ENCODE results near the gene MUC6.

DNA sequence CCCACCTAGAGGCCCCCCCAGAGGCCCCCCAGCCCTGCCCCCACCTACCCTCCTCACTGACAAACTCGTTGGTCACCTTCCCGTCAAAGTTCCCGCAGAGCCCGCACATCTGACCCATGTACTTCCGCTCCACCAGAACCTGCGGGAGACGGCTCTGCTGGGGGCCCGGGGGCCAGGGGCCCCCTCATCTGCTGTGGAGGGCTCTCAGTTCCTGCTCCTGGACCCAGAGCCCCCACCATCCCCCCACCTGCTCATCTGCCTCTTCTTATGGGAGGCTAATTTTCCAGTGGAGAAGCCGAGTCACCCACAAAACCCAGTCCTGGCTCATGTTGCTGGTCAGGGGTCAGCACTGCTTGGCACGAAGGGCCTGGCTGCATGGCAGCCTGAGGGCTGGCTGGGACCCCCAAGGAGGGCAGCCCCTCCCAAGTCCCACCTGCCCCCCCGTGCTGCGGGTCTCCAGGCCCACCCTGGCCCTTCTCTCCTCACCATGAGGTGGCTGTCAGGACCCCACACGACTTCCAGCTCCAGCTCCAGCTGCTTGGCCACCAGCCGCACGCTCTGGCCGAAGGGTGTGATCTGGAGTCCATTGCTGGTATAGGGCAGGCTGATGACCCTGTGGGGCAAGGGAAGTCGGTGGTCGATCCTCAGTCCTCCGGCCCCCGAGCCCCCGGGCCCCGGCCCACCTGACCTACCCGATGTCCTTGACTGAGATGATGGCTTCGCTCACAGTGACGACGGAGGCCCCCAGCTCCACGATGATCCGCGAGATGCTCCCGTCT lies 5.2 kb downstream of the MUC6 start:
- TF ChIP-seq, protein P1, sequence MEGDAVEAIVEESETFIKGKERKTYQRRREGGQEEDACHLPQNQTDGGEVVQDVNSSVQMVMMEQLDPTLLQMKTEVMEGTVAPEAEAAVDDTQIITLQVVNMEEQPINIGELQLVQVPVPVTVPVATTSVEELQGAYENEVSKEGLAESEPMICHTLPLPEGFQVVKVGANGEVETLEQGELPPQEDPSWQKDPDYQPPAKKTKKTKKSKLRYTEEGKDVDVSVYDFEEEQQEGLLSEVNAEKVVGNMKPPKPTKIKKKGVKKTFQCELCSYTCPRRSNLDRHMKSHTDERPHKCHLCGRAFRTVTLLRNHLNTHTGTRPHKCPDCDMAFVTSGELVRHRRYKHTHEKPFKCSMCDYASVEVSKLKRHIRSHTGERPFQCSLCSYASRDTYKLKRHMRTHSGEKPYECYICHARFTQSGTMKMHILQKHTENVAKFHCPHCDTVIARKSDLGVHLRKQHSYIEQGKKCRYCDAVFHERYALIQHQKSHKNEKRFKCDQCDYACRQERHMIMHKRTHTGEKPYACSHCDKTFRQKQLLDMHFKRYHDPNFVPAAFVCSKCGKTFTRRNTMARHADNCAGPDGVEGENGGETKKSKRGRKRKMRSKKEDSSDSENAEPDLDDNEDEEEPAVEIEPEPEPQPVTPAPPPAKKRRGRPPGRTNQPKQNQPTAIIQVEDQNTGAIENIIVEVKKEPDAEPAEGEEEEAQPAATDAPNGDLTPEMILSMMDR (conservative IDR thresholded peaks at IDR 0.05), result no peak
- no peak for TF ChIP-seq EZH2 (IDR thresholded peaks at IDR 0.05; ENCODE audit: low read depth)
